ENCODE results near the gene KMT2D.
A peak's percentile ranks its signal among the peaks of the same experiment; 100 is the strongest.

KMT2D gene, protein sequence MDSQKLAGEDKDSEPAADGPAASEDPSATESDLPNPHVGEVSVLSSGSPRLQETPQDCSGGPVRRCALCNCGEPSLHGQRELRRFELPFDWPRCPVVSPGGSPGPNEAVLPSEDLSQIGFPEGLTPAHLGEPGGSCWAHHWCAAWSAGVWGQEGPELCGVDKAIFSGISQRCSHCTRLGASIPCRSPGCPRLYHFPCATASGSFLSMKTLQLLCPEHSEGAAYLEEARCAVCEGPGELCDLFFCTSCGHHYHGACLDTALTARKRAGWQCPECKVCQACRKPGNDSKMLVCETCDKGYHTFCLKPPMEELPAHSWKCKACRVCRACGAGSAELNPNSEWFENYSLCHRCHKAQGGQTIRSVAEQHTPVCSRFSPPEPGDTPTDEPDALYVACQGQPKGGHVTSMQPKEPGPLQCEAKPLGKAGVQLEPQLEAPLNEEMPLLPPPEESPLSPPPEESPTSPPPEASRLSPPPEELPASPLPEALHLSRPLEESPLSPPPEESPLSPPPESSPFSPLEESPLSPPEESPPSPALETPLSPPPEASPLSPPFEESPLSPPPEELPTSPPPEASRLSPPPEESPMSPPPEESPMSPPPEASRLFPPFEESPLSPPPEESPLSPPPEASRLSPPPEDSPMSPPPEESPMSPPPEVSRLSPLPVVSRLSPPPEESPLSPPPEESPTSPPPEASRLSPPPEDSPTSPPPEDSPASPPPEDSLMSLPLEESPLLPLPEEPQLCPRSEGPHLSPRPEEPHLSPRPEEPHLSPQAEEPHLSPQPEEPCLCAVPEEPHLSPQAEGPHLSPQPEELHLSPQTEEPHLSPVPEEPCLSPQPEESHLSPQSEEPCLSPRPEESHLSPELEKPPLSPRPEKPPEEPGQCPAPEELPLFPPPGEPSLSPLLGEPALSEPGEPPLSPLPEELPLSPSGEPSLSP (N-terminal part only)

DNA sequence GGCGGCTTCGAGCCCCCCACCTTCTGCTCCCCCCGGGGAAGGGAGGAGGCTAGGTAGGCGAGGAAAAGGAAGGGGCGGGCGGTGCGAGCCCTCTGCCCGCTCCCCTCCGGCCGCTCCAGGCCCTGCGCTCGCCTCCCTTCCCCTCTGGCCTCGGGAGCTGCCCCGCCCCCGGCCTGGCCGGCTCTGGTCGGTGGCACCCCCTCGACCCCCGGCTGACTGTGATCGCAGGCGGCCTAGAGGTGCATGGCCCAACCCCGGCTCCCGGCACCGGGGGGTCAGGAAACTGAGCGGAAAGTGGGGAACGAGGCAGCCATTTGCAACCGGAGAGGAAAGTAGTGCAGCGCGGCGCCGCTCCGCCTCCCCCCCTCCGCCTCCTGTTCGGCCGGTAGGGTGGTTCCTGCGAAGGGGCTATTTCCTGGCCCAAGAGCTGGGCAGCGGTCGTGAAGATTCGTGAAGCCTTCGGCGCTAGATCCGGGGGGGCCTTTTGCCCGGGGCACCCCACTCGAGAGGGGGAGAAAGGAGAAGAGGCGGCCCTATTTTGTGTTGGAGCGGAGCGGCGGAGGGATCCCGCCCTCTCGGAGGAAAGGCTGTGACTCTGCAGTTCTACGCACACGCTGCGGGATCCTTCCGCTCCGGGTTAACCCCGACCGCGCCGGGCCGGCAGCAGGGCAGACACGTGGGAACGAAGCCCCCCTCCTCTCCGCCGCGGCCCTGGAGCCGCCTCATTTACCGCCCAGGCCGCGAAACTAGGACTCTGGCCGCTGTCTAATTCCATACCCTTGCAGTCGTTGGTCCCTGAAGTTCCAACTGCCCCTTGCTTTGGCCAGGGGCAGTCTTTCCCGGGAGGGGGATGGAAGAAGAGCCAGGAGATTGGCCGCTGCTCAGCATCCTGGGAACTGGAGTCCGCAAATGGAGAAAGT is at the start of gene KMT2D:
Gene KMT2D, minus strand, starts transcription at position 558 of the 920 bp plus-strand sequence. CDS start 5,470 bp downstream, outside the sequence.
- DNase-seq (ENCODE audit: low read depth), result peak; percentile 84

DNA sequence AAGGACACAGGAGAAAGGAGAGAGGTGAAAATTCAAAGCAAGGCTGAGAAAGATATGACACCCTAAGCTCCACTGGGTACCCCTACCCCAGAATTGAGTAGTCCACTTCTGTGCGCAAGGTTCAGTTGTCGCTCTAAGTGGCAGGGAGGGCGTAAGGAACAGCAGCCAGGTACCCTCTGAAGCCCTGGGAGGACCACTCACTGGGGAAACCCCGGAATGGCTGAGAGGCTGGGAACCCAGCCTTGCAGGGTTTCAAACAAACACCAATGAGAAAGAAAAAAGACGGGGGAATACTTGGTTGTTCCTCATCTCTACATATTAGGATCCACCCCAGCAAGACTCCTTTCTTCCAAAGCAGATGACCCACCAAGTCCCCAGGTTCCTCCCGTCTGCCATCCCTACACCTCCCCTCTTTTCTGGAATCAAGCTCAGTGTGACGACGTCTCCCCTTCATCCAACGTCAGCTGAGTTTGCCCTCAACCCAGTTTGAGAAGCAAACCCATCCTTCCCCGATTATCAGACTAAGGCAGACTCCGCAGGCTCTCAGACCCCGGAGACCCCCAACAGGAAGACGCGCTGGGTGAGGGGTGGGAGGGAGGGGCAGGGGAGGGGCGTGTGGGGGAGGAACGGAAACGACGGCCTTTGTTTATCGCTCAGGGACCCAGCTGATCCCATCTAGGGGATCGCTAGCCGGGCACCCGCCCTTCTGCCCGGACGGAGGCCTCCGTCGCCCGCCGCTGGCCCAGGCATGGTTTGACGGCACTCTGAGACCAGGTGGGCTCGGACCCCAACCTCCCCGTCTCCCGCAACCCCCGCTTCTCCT is 49.3 kb upstream of the KMT2D start:
- DNase-seq (ENCODE audit: low read depth), result no peak

DNA sequence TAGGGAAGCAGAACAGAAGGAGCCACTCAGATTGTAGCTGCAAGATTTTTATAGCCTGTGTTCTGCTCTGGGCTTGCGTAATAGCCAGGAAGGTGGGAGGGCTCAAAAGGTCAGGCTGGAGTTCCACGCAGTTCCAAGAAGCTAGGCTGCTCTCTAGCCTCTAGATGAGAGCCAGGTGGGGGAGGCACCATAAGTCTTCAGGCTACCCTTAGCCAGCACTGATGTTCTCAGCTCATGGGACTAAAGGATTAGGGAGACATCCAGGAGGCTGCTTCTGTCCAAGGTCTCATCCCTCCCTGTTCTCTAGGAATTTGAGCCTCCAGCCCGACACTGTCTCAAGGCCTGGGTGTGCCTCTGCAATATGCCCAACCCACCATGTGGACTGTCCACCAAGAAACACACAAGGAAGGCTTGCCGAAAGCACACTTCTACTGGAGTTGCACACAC is 48.4 kb upstream of the KMT2D start:
- no peak for DNase-seq (ENCODE audit: low read depth)

DNA sequence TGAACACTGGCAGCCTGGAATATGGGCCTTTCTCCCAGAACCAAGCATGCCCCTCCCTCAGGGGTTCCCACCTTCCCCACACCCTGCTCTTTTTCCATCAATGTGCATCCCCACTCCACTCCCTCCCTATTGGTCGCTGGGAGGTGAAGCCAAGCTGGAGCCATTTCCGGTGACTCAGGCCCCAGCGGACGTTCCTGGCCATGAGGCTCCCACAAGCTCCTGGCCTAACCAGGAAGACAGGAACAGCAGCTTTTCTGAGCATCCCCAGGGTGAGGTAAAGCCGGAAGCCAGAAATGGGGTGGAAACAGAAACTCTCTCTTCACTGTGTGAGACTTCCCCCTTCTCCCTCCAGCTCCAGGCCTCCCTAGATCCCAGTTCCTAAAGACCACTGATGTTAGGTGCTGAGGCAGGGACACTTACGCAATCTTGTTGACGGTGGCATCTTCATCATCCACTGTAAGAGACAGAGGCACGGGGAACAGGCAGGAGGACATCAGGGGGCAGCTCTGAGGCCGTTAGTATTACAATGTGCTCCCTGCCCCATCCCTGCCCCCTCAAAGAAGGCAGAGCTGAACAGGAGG is 45.0 kb upstream of the KMT2D start:
- DNase-seq (ENCODE audit: low read depth), result no peak

DNA sequence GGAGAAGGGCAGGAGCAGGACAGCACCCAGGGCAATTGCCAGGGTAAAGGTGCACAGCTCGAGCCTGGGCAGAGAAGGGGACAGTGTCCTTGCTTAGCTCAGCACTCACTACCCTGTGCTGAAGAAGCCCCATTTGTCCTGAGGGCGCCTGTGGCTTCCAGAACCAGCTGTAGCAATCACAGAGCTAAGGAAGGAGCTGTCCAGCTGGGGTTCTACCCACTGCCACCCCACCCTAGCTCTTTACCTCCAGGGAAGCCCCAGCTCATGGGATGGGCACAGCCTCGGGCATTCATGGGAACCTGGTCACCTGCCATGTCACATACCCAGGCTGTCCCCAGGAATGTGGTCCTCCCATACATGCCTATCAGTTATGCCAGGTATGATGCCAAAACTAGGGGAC is 44.2 kb upstream of the KMT2D start:
- no peak for DNase-seq (ENCODE audit: low read depth)

DNA sequence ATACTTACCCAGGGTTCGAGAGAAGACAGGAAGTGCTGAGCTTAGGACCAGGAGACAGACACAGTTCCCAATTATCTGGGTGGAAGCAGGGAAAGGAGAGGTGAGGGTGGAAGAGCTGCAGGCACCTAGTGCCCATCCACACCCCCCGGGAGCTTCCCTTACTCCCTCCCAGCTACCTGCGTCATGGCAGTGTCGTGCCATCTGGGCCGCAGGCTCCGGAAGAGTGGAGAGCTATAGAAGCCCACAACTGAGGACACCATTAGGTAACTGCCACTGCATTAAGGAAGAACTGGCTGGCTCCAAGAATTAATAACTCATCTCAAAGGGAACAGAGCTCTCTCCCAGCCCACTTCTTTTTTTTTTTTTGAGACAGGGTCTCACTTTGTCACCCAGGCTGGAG is 39.8 kb upstream of the KMT2D start:
- no peak for DNase-seq (ENCODE audit: low read depth)

DNA sequence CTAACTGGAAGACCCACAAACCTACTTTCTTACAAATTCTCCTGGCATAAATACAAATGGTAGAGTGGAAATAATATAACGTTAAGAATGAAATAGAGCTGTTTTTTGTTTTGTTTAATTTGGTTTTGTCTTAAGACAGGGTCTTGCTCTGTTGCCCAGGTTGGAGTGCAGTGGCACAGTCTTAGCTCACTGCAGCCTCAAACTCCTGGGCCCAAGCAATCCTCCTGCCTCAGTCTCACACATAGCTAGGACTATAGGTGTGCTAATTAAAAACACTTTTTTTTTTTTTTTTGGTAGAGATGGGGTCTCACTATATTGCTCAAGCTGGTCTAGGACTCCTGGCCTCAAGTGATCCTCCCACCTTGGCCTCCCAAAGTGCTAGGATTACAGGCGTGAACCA is 38.1 kb upstream of the KMT2D start:
- no peak for DNase-seq (ENCODE audit: low read depth)

DNA sequence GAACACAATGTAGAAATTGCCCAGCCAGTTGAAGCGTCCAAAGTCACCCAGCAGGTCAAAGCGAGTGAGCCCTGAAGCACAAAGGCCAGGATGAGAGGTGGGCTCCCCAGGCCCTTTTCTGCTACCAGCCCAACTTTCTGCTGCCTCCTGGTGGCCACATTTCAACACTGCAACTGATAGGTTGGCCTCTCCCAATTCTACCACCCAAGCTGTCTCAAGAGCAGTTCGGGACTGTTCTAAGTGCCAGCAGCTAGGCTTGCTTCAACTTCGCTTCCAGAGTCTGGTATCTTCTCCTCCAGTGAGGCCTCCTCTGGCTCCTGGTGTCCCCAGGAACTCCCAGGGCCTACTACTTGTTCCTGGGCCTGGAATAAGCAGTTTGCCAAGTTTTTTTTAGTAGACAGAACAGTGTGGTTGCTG is 37.4 kb upstream of the KMT2D start:
- DNase-seq (ENCODE audit: low read depth), result peak; percentile 24

DNA sequence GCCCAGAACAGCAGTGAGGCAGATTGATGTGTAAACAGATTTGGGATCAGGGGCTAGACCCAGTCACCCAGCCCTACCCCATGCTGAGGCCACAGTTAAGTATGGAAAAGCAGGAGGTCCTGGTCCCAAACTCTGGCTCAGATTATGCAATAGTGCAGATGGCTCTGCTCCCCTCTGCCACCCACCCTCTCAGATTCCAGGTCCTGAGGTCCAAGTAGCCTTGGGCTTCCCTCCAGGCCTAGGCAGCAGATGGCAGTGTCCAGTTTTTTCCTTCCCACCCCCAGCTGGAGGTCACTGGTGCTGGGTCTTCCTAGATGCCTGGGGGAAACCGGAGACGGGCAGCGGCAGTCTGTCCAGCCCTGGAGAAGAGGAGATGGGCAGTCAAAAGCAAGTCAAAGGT is 36.8 kb upstream of the KMT2D start:
- no peak for DNase-seq (ENCODE audit: low read depth)

DNA sequence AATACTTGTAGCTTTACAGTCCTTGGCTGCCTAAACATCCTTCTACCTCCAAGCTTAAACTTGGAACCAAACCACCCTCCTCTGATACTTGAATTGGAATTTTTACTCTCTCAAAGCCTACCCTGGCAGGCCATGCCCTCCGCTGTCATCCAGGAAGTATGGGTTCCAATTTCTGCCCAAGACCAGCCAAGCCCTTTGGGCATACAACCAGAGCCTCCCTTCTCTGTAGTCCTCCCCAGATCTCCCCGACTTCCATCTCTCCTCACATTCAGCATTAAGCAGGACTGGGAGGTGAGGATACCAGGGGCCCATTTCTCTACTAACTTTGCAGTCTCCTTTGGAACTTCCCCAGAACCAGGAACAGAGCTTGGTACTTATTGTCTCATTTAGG is 34.4 kb upstream of the KMT2D start:
- DNase-seq (ENCODE audit: low read depth), result no peak

DNA sequence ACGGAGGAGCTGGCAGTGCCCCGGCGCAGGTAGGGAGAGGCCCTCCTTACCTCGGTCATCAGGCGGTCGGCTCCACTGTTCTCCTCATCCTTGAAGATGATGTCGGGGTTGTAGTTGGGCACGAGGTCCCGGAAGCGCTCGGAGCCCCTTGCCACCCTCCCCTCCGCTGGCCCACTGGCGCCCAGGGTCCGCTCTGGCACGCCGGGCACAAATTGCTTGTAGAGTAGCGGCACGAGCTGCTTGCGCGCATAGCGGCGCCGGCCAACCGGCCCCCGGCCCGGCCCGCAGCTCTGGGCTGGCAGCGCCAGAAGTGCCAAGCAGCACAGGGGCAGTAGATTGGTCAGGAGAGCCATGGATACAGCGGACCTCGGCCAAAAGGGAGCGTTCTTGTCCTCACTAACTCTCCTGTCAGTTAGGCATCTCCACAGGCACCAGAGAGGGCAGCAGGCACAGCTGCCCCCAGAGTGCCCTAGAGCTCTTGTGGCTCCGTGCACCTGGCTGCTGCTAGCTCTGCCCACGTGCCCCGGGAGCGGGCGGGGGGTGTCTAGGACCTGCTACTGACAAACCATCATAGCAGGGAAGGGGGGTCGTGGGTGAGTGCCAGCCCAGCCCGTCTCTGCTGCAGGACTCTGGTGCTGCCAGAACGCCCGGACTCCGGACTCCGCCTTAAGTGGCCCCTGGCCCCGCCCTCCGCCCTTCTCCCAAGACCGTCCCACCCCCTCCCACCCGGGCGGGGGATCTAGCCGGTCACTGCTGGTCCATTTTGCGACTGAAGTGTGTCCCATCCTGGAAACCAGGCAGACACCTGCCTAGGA is 33.8 kb upstream of the KMT2D start, which contains the start of gene DHH:
Gene DHH, minus strand, starts transcription at position 642 of the 815 bp plus-strand sequence. Its CDS starts 289 bp downstream, at position 353.
- no peak for DNase-seq (ENCODE audit: low read depth)

DNA sequence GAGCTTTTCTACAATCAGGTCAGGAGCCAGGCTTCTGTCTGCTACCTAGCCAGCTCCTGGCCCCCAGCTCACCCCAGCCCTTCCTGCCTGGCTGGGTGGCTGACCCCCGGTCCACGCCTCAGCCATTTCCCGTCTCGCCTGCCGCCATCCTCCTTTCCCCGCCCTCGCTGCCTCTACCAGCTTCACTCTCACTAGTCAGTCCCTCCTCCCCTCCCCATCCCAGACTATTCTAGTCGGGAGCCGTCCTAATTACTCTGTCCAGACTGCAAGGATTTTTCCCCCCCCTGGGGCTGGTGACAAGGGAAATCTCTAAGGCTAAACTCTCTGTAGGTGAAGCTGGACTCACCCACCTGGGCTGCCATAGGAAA is 33.2 kb upstream of the KMT2D start:
- DNase-seq (ENCODE audit: low read depth), result no peak

DNA sequence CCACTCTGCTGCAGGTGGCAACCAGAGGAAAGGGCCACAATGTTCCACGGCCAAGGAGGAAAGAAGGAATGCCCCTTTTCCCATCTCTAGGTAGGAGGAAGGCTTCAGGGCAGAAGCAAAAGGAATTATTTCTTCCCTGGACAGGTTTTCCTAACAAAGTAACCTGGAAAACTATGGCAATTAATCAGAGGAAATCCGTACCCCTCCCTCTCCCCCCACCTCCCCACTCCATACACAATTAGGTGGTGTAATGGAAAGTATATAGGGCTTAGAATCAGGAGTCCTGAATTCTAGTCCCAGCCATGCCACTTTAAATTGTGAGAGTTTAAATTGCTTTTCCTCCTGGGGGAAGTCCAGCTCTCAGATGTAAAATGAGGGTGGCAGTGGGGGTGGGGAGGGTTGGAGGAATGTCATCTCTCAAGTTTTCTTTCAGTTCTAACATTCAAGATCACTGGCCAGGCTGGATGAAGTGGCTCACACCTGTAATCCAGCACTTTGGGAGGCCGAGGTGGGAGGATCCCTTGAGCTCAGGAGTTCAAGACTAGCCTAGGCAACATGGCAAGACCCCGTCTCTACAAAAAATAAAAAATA is 32.3 kb upstream of the KMT2D start:
- no peak for DNase-seq (ENCODE audit: low read depth)

DNA sequence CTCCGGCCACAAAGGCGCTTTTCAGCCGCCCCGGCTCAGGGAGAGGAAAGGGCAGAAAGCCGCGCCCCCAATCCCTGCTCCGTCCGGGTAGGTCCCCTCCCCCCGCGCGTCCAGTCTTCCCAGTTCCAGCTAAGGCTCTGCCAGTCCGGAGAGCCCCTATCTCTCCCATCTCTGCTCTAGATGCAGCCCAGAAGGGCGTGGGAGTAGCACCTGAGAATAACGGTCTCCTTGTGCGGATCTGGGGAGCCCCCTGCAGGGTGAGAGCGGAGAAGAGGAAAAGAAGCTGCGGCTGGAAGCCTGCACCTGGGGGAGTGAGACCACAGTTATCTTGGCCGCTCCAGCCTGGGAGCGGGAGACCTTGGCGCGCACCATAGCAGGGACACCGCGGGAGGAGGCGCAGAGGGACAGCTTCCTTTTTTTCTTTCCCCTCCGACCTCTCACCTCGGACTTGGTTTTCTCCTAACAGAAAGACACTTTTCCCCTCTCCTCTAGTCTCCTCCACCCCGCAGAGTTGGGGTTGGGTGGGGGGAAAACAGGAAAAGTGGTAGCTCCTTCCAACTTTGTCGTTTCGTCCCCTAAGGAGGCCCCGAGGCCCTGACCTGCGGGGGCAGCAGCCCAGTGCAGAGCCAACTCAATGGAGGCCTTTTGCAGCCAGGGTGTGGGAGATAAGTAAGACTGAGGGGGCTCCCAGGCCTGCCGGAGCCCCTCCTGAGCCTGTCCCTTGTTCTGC is 31.7 kb upstream of the KMT2D start:
- peak; percentile 52 for DNase-seq (ENCODE audit: low read depth)

DNA sequence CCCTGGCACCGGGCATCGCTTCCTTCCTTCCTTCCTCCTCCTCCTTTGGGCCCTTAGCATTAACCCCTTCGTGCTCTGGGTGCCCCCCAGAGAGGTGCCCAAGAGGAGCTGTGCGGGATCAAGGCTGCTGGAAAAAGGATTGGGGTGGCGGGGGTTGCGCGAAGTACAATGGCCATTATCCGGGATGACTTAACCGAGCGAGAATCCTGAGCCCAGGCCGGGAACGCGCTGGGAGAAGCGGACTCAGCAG is 31.2 kb upstream of the KMT2D start:
- DNase-seq (ENCODE audit: low read depth), result no peak

DNA sequence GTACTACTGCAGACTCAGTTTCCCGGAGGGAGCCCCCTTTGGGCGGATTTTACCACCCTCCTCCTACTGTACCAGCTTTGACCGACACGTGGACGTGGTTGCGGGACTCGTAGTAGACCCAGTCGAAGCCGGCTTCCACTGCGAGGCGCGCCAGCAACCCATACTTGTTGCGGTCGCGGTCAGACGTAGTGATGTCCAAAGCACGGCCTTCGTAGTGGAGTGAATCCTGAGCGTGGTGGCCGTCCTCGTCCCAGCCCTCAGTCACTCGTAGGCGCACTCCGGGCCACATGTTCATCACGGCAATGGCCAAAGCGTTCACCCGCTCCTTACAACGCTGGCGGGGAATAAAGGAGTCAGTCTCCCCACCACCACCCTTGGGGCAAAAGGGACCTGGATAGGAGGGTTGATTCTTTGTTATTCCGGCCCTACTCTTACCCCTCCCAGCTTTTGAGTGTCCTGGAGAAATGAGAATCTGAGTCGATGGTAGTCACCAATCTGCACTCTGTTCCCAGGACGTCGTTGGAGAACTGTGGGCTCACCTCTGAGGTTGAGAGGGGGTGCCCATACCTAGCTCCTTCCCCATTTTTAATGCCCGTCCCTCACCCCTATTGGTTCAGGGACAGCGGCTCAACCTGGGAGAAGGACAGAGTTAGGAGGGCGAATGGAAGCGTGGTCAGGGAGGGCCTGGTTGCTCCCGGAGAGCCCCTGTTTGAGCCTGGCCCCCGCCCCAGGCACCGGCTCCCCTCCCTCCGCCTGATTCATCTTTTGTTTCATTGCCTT is 30.7 kb upstream of the KMT2D start:
- DNase-seq (ENCODE audit: low read depth), result no peak

DNA sequence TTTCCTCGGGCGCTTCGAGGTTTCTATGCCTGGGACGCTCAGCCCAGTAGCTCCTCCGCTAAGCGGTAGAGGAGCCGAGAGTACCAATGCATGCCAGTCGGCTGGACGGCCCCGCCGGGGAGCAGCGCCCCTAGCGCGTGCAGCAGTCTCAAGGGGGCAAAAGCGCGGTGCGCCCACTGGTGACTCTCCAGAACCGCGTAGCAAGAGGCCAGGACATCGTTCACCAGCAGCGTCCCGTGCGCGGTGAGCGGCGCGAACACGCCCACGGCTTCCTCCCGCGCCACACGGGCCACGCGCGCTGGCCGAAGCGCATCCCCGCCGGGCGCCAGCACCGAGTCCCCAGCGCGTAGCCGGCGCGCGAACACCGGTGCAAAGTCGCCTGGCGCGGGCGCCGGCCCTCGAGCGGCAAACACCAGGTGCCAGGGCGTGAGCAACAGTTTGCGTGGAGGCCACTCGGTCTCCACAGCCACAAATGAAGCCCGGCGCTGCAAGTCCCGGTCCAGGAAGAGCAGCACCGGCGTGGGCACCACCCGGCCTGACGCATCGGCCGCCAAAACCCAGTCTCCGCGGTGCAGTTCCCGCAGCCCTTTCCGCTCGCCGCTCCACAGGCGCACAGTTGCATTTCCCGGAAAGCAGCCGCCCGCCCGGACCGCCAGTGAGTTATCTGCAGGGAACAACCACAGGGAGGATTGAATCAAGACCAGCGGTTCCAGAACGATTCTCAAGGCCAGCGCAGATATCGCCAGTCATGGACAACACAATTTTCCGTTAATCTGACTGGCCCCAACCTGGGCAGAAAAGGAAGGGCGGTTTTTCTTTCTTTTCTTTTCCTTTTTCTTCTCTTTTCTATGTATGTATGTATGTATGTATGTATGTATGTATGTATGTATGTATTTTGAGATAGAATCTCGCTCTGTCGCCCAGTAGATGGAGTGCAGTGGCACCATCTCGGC is 29.5 kb upstream of the KMT2D start:
- DNase-seq (ENCODE audit: low read depth), result no peak

Data from activated T-helper 9 cell treated with anti-CD3 and anti-CD28 coated beads, Interleukin-2, amount 50 U/mL, for 16 hours (primary cell).